Keratinocyte (primary cell): Measurements from ENCODE around the gene PRSS21. TPM values are rescaled to one million over a fixed set of nuclear protein-coding genes. Genes with fewer than 3 reads are reported as not detected.

Source experiments
- DNase-seq: peaks from one replicate; pipeline ENCODE4 v3.0.0-alpha.2; 2011; ENCODE audit warnings: low read depth, missing footprints, low spot score
- FAIRE-seq: peaks from 2 replicates; lab custom pipeline; 2011; peaks lifted over from hg19 to GRCh38; lab: Jason Lieb, UNC
- H2AFZ ChIP-seq: 2 replicates; pipeline ENCODE4 v1.6.0; 2012; ENCODE audit warnings: low read length, control low read depth, inconsistent platforms; ENCODE audit not compliant: control insufficient read depth
- H3K27ac ChIP-seq: 2 replicates; pipeline ENCODE4 v1.5.1; 2011; ENCODE audit warnings: low read length; ENCODE audit not compliant: control insufficient read depth, insufficient read depth
- H3K27me3 ChIP-seq: 3 replicates; pipeline ENCODE4 v1.6.0; 2011; ENCODE audit warnings: low read length; ENCODE audit not compliant: control insufficient read depth, insufficient read depth; ENCODE audit errors: extremely low read depth
- H3K36me3 ChIP-seq, 2 experiments: 2 replicates in 1 of 2; 3 replicates in 1 of 2; pipeline ENCODE4 v1.5.1; 2011; ENCODE audit warnings: low read length in 2 of 2, mild to moderate bottlenecking in 1 of 2; ENCODE audit not compliant: control insufficient read depth in 2 of 2, insufficient read depth in 2 of 2; ENCODE audit errors: extremely low read depth in 1 of 2
- H3K4me1 ChIP-seq: 3 replicates; pipeline ENCODE4 v1.5.1; 2011; ENCODE audit warnings: low read length; ENCODE audit not compliant: control insufficient read depth, insufficient read depth; ENCODE audit errors: extremely low read depth
- H3K4me2 ChIP-seq: 3 replicates; pipeline ENCODE4 v1.6.0; 2011; ENCODE audit warnings: low read depth, low read length; ENCODE audit not compliant: control insufficient read depth, insufficient read depth; ENCODE audit errors: extremely low read depth
- H3K4me3 ChIP-seq, 3 experiments: fragments of 200-600 bp in 1 of 3; sonication (generic) in 1 of 3; 2 replicates in 2 of 3; 3 replicates in 1 of 3; pipeline ENCODE4 v1.5.1; 2011 to 2016; ENCODE audit warnings: low read length in 3 of 3, mild to moderate bottlenecking in 3 of 3, control low read depth in 2 of 3, inconsistent platforms in 1 of 3, low read depth in 1 of 3, mixed read lengths in 1 of 3, mixed run types in 1 of 3, moderate library complexity in 1 of 3; ENCODE audit not compliant: control insufficient read depth in 2 of 3, insufficient read depth in 2 of 3; ENCODE audit errors: extremely low read depth in 1 of 3
- H3K79me2 ChIP-seq: 2 replicates; pipeline ENCODE4 v1.6.0; 2012; ENCODE audit warnings: low read length; ENCODE audit not compliant: control insufficient read depth, insufficient read depth
- H3K9ac ChIP-seq: 3 replicates; pipeline ENCODE4 v1.6.0; 2011; ENCODE audit warnings: low read length; ENCODE audit not compliant: control insufficient read depth, insufficient read depth; ENCODE audit errors: extremely low read depth
- H3K9me1 ChIP-seq: 3 replicates; pipeline ENCODE4 v1.6.0; 2011; ENCODE audit warnings: low read length; ENCODE audit not compliant: control insufficient read depth, insufficient read depth; ENCODE audit errors: extremely low read depth
- H3K9me3 ChIP-seq: 2 replicates; pipeline ENCODE4 v1.5.1; 2012; ENCODE audit warnings: low read depth, low read length; ENCODE audit not compliant: control insufficient read depth
- H4K20me1 ChIP-seq: 3 replicates; pipeline ENCODE4 v1.6.0; 2011; ENCODE audit warnings: low read length; ENCODE audit not compliant: control insufficient read depth, insufficient read depth; ENCODE audit errors: extremely low read depth
- CTCF ChIP-seq, 3 experiments: IDR thresholded peaks in 1 of 3; conservative IDR thresholded peaks in 1 of 3; optimal IDR thresholded peaks in 1 of 3; 2 replicates in 2 of 3; 3 replicates in 1 of 3; pipeline versions ENCODE3 to v1.5.1; 2011; ENCODE audit warnings: low read length in 3 of 3, mild to moderate bottlenecking in 3 of 3, moderate library complexity in 2 of 3, control low read depth in 1 of 3, inconsistent platforms in 1 of 3; ENCODE audit not compliant: insufficient read depth in 2 of 3; ENCODE audit errors: extremely low read depth in 1 of 3
- EZH2 ChIP-seq: IDR thresholded peaks from one replicate; pipeline ENCODE4 v1.6.1; 2012; ENCODE audit warnings: inconsistent platforms, mild to moderate bottlenecking, low read length, moderate library complexity
- dilution Hi-C: fragments of 300-500 bp; cut with MboI; formaldehyde crosslinking; loops from one replicate; pipeline ENCODE4 v1.7.0; 2020; ENCODE audit warnings: low sequenced_read_pairs; ENCODE audit not compliant: extremely low pct_ligation_motif_present
- polyA plus RNA-seq, 5 experiments: library from polyadenylated mRNA; depleted of rRNA in 3 of 5; stranded (reverse) in 3 of 5; stranded (forward) in 1 of 5; unstranded in 1 of 5; fragments of >200 nt; gene quantifications; 1 replicate in 1 of 5; 2 replicates in 3 of 5; 3 replicates in 1 of 5; pipeline versions ENCODE4 v1.2.1 to v1.2.3, GENCODE V29; 2011 to 2012; ENCODE audit warnings: missing spikeins in 2 of 5, low read depth in 1 of 5, low replicate concordance in 1 of 5

PRSS21 gene
- polyA plus RNA-seq, 1 donor (not counting 4 experiments of a cell fraction or from before 2014, with no cell fraction given), result 0.52 TPM

DNA sequence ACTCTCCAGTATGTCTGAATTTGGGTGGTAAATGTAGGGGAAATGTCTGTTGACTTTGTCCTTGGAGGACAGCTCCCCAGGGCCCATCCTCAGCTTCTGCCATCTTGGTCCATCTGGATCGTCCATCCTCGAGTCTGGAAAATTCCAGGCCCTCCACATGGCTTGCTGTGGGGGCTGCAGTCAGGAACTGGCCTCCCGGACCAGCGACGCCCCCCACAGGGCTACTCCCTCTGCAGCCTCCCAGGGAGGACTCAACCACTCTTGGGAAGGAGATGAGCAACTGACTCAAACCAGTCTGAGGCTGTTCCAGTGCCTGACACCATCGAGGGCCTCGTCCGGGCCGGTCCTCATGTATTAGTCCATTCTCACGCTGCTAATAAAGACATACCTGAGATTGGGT, 7.6 kb downstream of the PRSS21 start:
- TF ChIP-seq CTCF (optimal IDR thresholded peaks at IDR 0.05 in 1 of 3, IDR thresholded peaks at IDR 0.05 in 1 of 3, conservative IDR thresholded peaks at IDR 0.05 in 1 of 3; ENCODE audit: extremely low read depth in 1 of 3, insufficient read depth in 2 of 3, low read length in 3 of 3) (no peak), EZH2 (no peak)
- Histone ChIP-seq H3K79me2 (no peaks in the 10 kb centered on the region), H3K9me3 (no peaks in the 10 kb centered on the region), H3K4me1 (peaks cover 4% of the 10 kb centered on the region), H3K27ac (no peak overlapping the region), H4K20me1 (no peaks in the 10 kb centered on the region), H3K36me3 (no peaks in the 10 kb centered on the region), H3K4me3 (no peak overlapping the region), H3K9me1 (no peaks in the 10 kb centered on the region), H3K4me2 (no peak overlapping the region), H2AFZ (no peak overlapping the region), H3K27me3 (peaks cover 45% of the 10 kb centered on the region), H3K9ac (no peak overlapping the region)
- no peak for DNase-seq
- dilution Hi-C loops, result no loop called here
- FAIRE-seq, result no peak

DNA sequence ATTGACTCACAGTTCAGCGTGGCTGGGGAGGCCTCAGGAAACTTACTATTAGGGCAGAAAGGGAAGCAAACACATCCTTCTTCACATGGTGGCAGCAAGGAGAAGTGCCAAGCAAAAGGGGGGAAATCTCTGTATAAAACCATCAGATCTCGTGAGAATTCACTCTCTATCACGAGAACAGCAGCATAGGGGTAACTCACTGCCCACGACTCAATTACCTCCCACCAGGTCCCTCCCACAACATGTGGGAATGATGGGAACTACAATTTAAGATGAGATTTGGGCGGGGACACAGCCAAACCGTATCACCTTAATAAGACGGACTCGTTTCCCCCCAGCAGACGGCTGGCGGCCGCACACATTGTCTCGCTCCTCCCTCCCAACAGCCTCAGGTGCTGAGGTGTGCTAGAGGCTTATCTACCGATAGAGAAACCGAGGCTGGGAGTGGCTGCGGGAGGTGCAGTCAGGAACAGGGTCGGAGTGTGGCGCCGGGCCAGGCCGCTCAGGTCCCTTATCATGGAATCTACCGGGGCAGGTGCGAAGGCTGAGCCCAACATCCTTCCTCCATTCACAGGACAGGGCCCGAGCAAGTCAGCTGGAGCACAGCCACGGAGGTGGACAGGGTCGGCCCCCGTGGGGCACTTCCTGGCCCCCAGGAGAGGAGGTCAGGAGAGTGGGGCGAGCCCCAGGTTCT, 8.2 kb downstream of the PRSS21 start:
- Histone ChIP-seq H4K20me1 (no peaks in the 10 kb centered on the region), H3K4me3 (no peak overlapping the region), H3K27me3 (peaks cover 43% of the 10 kb centered on the region), H3K4me2 (no peak overlapping the region), H3K9me3 (no peaks in the 10 kb centered on the region), H3K79me2 (no peaks in the 10 kb centered on the region), H3K9me1 (no peaks in the 10 kb centered on the region), H3K36me3 (no peaks in the 10 kb centered on the region), H3K4me1 (peaks cover 10% of the 10 kb centered on the region), H2AFZ (no peak overlapping the region), H3K9ac (no peak overlapping the region), H3K27ac (no peak overlapping the region)
- FAIRE-seq (no peak), DNase-seq (no peak)
- dilution Hi-C loops, result no loop called here
- TF ChIP-seq CTCF (optimal IDR thresholded peaks at IDR 0.05 in 1 of 3, IDR thresholded peaks at IDR 0.05 in 1 of 3, conservative IDR thresholded peaks at IDR 0.05 in 1 of 3; ENCODE audit: extremely low read depth in 1 of 3, insufficient read depth in 2 of 3, low read length in 3 of 3) (no peak), EZH2 (no peak)
